HL-60/S4 (cell line): Measurements from ENCODE around the gene GALNTL6.
"Not testable (repeated sequence)": the region's sequence is repeated elsewhere in the genome, so short reads cannot be mapped to it uniquely, and the experiment has no call there.

Source experiments
- in situ Hi-C: fragments of 300-500 bp; cut with MboI; formaldehyde crosslinking; loops from 2 replicates; pipeline ENCODE4 v1.14.3; 2022; ENCODE audit warnings: low sequenced_read_pairs

GALNTL6 gene

DNA sequence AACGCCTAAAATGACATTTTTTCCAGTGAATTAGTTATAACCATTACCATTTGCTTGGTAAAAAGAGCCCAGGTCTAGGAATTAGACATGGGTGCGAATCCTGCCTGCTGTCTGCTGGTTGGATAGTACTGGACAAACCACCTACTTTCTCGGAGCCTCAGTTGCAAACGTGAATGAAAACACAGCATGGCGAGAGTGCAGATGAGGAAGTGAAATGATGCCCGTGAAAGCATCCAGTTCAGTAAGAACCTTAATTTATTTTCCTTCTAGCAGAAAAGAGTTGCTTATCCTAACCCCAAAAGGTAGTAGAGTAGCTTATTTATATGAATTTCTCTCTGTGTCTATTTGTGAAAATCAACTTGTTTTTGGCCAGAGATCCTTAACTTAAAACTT lies 1184.0 kb downstream of the GALNTL6 start:
- in situ Hi-C loops, result no loop called here

DNA sequence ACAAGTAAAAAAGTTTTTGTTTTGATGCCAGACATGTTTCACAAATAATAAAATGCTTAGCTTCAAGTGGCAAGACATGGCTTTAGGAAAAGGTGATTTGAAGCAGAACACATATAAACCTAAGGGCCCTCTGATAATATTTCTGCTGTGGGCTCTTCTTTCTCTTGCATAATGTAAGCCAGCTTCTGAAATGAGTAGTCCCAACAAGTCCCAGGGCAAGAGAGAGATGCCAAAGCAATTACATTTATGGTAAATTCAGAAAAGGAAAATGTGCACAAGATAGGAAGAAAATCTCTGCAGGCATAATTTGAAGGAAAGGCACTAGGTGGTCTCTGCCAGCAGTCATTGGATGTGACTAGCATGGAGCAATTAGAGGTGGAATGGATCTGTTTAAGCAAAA lies 1184.7 kb downstream of the GALNTL6 start:
- in situ Hi-C loops, result no loop called here

GRCh38 chr4:172998527-172999469 lies 1185.6 kb downstream of the GALNTL6 start:
- in situ Hi-C loops, result no loop called here

GRCh38 chr4:173001571-173001970 lies 1188.4 kb downstream of the GALNTL6 start:
- in situ Hi-C loops, result no loop called here

DNA sequence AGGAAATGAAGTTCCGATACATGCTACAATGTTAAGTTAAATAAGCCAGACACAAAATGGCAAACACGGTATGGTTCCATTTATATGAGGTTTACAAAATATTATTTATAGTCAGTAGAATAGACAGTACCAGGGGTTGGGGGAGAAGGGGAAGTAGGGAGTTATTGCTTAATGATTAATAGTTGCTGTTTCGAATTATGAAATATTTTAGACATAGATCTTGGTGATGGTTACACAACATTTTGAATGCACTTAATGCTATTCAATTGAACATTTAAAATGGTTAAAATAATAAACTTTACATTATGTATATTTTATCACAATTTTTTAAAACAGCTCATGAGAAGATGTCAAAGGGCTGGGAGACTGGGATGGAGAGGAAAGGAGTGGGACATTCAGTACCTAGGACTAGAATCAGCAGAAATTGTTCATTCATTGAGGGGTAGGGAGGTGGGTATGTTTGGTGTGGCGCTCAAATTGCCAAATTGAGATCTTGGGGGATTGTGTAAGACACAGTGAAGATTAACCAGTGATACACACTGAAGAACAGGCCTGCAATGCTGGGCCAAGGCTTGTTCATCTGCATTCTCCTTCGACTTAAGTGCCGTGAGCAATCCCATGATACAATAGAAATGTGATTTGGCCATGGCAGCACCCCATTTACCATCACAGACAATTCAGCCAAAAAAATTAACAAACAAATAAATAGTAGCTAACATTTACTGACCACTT lies 1189.8 kb downstream of the GALNTL6 start:
- in situ Hi-C loops, result no loop called here

DNA sequence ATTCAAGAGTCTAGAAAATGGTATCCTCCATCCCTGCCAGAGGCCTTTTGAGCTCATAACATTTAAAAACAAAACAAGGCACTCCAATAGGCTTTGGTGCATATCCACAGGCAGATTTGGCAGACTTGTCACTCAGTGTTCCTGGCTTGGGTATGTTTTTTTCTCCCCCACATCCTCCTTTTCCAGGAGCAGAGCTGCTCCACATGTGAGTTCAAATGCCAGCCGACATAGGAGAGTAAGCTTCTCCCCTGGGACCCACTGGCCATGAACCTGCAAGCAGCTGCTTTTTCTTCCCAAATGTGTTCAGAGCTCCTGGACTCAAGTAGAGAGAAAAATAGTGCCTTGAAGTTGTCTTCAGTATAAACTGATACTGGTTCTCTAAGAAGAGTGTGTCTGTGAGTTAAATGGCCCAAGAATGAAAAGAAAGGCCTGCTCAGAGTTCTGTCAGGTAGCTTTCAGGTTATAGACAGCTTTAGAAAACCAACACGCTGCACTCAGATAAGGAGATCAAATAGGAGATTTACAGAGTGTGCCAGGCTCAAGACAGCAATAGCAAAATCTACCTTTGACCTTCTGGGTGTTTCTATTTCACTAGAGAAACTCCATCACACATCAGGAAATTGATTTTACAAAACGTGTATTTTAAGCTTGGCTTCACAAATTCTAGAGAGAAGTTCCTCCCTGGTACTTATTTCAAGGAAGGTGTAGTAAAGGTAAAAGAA lies 1192.9 kb downstream of the GALNTL6 start:
- in situ Hi-C loops, result no loop called here

GRCh38 chr4:173008436-173008835 lies 1195.2 kb downstream of the GALNTL6 start:
- in situ Hi-C loops, result no loop called here

DNA sequence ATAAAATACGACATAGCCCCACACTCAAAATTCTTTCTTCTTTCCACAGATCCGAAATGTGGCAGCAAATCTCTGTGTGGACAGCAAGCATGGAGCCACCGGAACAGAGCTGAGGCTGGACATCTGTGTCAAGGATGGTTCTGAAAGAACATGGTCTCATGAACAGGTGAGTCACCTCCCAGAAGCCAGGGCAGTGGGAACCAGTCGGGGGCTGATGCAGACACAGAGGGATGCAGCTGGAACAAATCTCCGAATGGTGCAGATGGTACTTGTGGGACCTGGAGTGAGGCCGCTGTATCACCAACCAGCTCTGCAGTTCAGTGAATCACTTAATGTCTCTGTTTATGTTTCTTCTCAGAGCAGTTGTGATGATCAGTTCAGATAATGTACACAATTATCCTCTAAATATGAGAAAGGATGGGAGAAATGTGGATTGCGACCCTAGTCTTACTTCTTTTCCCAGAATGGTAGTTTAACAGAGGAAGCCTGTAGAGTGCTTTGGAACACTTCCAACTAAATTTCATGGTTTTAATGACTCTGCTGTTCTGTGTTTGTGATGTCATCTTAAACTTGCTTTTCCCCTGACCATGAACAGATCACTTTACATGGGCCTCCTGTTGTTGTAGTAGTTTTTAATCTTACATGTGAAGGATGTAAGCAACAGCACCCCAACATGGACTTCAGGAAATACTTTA lies 1196.1 kb downstream of the GALNTL6 start:
- in situ Hi-C loops, result no loop called here

- in situ Hi-C loops, result loop anchor here (10.0 kb wide), 2 partner anchors 242 to 402 kb away; no protein-coding TSS in a partner anchor
These were observed 1199.4 kb downstream of the GALNTL6 start for GRCh38 chr4:173012608-173013007.

DNA sequence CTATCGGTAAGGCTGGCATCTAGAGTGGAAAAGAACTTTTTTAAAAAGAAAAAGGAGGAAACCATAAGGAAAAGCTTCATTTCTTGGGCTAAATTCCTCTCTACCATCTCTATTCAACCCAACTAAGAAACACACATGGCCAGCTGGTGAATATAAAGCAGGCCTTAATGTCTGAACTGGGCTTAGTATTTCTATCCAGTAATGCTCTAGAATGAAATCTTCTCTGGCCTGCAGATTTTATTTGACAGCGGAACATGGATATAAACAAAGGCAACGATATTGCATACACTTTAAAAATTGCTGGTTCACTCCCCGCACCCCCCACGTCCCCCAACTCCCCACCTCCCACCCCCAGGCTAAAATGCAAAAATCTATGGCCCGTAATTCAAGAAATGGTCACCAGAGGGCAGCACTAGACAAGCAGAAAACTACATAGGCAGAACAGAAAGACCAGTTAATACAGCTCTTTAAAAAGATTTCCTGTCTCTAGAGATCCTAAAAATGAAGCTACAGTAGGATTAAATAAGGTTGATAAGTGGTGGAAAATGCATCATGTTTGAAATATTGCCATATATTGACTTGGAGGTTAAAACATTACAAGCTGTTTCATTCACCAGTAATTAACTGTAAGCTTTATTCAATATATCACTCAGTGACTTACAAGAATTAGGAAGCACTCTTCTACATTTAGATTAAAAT lies 1200.2 kb downstream of the GALNTL6 start:
- in situ Hi-C loops, result loop anchor here (10.0 kb wide), 2 partner anchors 241 to 401 kb away; no protein-coding TSS in a partner anchor

DNA sequence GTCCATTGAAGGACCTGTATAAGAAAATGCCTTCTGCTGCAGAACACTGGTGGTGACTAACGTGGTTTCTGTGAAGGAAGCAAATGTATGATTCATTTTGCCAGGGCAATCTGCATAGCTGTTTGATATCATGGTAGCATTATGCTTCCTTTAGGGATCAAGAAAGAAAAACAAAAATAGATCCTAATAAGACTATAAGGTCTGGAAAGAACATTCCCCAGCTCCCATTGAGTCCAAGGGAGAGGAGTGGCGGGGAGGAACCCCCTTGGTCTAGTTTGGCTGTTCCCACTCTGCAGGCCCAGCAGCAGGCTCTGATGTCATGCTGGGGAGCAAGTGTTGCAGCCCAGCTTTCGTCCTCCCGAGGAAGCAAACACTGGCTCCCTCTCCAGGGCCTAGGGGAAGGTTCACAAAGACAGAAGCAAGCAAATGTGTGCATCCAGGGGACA lies 1200.9 kb downstream of the GALNTL6 start:
- in situ Hi-C loops, result loop anchor here (10.0 kb wide), 2 partner anchors 241 to 401 kb away; no protein-coding TSS in a partner anchor

DNA sequence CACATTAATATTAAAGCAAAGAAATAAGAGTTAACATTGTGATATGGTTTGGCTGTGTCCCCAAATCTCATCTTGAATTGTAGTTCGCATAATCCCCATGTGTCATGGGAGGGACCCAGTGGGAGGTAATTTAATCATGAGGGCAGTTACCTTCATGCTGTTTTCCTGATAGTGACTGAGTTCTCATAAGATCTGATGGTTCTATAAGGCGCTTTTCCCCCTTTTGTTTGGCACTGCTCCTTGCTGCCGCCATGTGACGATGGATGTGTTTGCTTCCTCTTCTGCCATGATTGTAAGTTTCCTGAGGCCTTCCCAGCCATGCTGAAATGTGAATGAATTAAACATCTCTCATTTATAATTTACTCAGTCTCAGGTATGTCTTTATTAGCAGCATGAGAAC lies 1201.6 kb downstream of the GALNTL6 start:
- in situ Hi-C loops, result loop anchor here (10.0 kb wide), 2 partner anchors 240 to 400 kb away; no protein-coding TSS in a partner anchor

GRCh38 chr4:173017802-173018201 lies 1204.6 kb downstream of the GALNTL6 start:
- in situ Hi-C loops, result loop anchor here (10.0 kb wide), 2 partner anchors 237 to 397 kb away; no protein-coding TSS in a partner anchor

- in situ Hi-C loops, result loop anchor here (10.0 kb wide), 2 partner anchors 236 to 396 kb away; no protein-coding TSS in a partner anchor
These were observed 1205.2 kb downstream of the GALNTL6 start for GRCh38 chr4:173018446-173018845.

GRCh38 chr4:173019664-173020063 lies 1206.5 kb downstream of the GALNTL6 start:
- in situ Hi-C loops, result loop anchor here (10.0 kb wide), 2 partner anchors 235 to 395 kb away; no protein-coding TSS in a partner anchor

- in situ Hi-C loops, result not testable (repeated sequence)
These were observed 1208.8 kb downstream of the GALNTL6 start for GRCh38 chr4:173021746-173022573.

GRCh38 chr4:173024203-173024602 lies 1211.0 kb downstream of the GALNTL6 start:
- in situ Hi-C loops, result no loop called here

DNA sequence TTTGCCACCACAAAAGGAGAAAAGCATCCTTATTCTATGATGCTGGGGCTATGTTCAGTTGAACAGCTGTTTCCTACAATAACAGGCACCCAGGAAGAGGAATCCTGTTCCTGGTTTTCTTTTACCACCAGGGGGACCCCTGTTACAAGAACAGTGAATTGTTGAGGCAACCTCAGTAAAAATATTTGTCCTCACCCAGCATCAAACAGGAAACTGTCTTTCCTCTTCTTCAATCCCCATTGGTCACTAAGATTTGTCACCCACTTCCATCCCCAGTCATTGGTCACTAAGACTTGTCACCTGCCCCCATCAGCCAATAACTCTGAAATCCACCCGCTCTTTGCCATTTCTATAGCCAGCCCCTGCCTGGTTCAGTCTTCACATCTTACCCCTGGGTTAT lies 1211.9 kb downstream of the GALNTL6 start:
- in situ Hi-C loops, result no loop called here

GRCh38 chr4:173037242-173037641 lies 1224.0 kb downstream of the GALNTL6 start:
- in situ Hi-C loops, result no loop called here
